HepG2 (cell line): ENCODE data around the gene SKIDA1. TPM values are rescaled to one million over a fixed set of nuclear protein-coding genes. Genes with fewer than 3 reads are reported as not detected.
A peak's percentile ranks its signal among the peaks of the same experiment; 100 is the strongest.

Source experiments
- FOSL1 ChIP-seq: sonication (generic); formaldehyde crosslinking; IDR thresholded peaks from 2 replicates; pipeline ENCODE4 v1.9.0; 2021; ENCODE audit warnings: missing genetic modification reagents, borderline replicate concordance
- GZF1 ChIP-seq: sonication (generic); formaldehyde crosslinking; IDR thresholded peaks from 2 replicates; pipeline ENCODE4 v1.5.1; 2020; ENCODE audit warnings: mild to moderate bottlenecking, missing genetic modification reagents
- HNRNPK ChIP-seq: fragments of 200-400 bp; formaldehyde crosslinking; IDR thresholded peaks from 2 replicates; pipeline ENCODE4 v1.6.1; 2018; ENCODE audit warnings: low read length, low read depth, moderate library complexity, mild to moderate bottlenecking; ENCODE audit not compliant: poor library complexity, severe bottlenecking
- JUN ChIP-seq: sonication (generic); formaldehyde crosslinking; IDR thresholded peaks from 2 replicates; pipeline ENCODE4 v1.4.0; 2020; ENCODE audit warnings: mild to moderate bottlenecking, missing genetic modification reagents
- MATR3 ChIP-seq: sonication (generic); formaldehyde crosslinking; IDR thresholded peaks from 2 replicates; pipeline ENCODE4 v1.4.0; 2020; ENCODE audit warnings: missing genetic modification reagents
- RORA ChIP-seq: sonication (generic); formaldehyde crosslinking; IDR thresholded peaks from 2 replicates; pipeline ENCODE4 v1.5.0; 2020; ENCODE audit warnings: mild to moderate bottlenecking, missing genetic modification reagents, moderate library complexity
- YEATS2 ChIP-seq: sonication (generic); formaldehyde crosslinking; IDR thresholded peaks from 2 replicates; pipeline ENCODE4 v1.4.0; 2020; ENCODE audit warnings: missing genetic modification reagents, borderline replicate concordance
- ZNF256 ChIP-seq: sonication (generic); formaldehyde crosslinking; conservative IDR thresholded peaks from 2 replicates; pipeline ENCODE4 v1.4.0; 2020; ENCODE audit warnings: missing genetic modification reagents
- polyA plus RNA-seq, 8 experiments: library from polyadenylated mRNA; depleted of rRNA in 3 of 8; stranded (reverse) in 7 of 8; unstranded in 1 of 8; fragments of >200 nt; fragmentation: Illumina TruSeq in 4 of 8; extraction: Trizol in 4 of 8; gene quantifications; 2 replicates each; pipeline versions ENCODE4 v1.2.1 to v1.2.3, GENCODE V29; 2011 to 2016; ENCODE audit warnings: low read depth in 4 of 8, missing spikeins in 1 of 8, mixed read lengths in 1 of 8; ENCODE audit not compliant: insufficient read depth in 1 of 8
- total RNA-seq, 5 experiments: library from RNA; depleted of rRNA; stranded (reverse); fragments of >200 nt; fragmentation: Illumina TruSeq; extraction: Trizol; gene quantifications; 2 replicates each; pipeline ENCODE4 v1.2.3, GENCODE V29; 2016; ENCODE audit warnings: low read depth in 1 of 5
- TF ChIP-seq, protein P1 (sequence below): sonication (generic); formaldehyde crosslinking; IDR thresholded peaks from 2 replicates; pipeline ENCODE4 v1.5.1; 2020; ENCODE audit warnings: missing genetic modification reagents, mild to moderate bottlenecking, borderline replicate concordance
- TF ChIP-seq, protein P2 (sequence below): sonication (generic); formaldehyde crosslinking; IDR thresholded peaks from 2 replicates; pipeline ENCODE4 v1.8.0; 2022; ENCODE audit warnings: mild to moderate bottlenecking, missing genetic modification reagents
- TF ChIP-seq, protein P3 (sequence below): IDR thresholded peaks from 2 replicates; pipeline ENCODE4 v1.6.1; 2016; ENCODE audit warnings: low read depth, missing genetic modification reagents, missing compliant biosample characterization
- TF ChIP-seq, protein P4 (sequence below): sonication (generic); formaldehyde crosslinking; IDR thresholded peaks from 2 replicates; pipeline ENCODE4 v1.5.1; 2020; ENCODE audit warnings: mild to moderate bottlenecking, missing genetic modification reagents, borderline replicate concordance

Gene SKIDA1
- total and polyA plus RNA-seq, 2 of the 13 experiments (the other 11 are each of a cell fraction or from before 2014, with no cell fraction given), result 0.73 to 1.5 TPM

DNA sequence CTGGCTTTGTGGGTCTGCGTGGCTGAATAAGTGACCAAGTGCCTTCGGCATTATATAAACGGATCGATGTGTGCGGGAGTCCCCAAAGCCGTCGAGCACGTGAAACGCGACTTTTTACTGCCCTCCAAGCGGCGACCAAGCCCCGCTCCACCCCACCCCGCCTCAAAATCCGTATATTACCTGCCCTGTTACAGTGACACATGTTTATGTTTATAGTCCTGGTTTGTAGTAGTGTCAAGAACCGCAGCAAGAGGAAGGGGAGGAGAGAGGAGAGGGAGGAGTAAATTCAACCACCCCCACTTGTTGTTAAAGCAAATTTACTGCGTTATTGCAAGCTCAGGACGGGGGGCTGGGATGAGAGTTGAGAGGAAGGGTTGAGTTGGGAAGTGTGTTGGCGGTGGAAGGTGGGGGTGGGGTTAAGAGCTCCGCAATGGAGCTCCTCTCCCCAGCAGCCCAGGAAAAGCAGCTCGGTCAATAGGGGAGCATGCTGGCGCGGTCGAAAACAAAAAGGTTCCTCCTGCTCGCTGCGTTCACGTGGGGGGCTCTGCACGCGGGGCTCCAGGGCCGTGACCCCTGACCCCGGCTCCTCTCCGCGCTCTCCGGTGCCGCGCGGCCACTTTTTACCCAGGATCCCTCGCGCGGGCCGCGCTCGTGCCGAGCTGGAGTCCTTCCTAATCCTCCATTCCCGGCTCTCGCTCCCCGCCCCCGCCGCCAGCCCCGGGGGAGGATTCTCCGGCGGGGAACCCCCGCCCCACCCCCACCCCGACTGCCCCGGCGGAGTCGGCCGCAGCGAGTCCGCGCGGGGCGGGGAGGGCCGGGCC, at the start of gene SKIDA1 (continued):
- TF ChIP-seq, protein P1, sequence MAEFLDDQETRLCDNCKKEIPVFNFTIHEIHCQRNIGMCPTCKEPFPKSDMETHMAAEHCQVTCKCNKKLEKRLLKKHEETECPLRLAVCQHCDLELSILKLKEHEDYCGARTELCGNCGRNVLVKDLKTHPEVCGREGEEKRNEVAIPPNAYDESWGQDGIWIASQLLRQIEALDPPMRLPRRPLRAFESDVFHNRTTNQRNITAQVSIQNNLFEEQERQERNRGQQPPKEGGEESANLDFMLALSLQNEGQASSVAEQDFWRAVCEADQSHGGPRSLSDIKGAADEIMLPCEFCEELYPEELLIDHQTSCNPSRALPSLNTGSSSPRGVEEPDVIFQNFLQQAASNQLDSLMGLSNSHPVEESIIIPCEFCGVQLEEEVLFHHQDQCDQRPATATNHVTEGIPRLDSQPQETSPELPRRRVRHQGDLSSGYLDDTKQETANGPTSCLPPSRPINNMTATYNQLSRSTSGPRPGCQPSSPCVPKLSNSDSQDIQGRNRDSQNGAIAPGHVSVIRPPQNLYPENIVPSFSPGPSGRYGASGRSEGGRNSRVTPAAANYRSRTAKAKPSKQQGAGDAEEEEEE (CRISPR knock-in tag), result peak; percentile 92; the same call in 1 of the 2 replicates
- TF ChIP-seq, protein P2, sequence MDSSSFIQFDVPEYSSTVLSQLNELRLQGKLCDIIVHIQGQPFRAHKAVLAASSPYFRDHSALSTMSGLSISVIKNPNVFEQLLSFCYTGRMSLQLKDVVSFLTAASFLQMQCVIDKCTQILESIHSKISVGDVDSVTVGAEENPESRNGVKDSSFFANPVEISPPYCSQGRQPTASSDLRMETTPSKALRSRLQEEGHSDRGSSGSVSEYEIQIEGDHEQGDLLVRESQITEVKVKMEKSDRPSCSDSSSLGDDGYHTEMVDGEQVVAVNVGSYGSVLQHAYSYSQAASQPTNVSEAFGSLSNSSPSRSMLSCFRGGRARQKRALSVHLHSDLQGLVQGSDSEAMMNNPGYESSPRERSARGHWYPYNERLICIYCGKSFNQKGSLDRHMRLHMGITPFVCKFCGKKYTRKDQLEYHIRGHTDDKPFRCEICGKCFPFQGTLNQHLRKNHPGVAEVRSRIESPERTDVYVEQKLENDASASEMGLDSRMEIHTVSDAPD, result peak; percentile 28; the same call in 1 of the 2 replicates
- TF ChIP-seq JUN (CRISPR knock-in tag) (peak; percentile 12; the same call in 1 of the 2 replicates), RORA (CRISPR knock-in tag) (no peak), MATR3 (CRISPR knock-in tag) (no peak), GZF1 (CRISPR knock-in tag) (no peak; the same call in 1 of the 2 replicates), FOSL1 (CRISPR knock-in tag) (no peak), HNRNPK (peak; percentile 92), YEATS2 (CRISPR knock-in tag) (peak; percentile 65), ZNF256 (CRISPR knock-in tag) (0 out of 2 replicates have a peak, but pooled peaks have one; percentile 14)
- TF ChIP-seq, protein P3, sequence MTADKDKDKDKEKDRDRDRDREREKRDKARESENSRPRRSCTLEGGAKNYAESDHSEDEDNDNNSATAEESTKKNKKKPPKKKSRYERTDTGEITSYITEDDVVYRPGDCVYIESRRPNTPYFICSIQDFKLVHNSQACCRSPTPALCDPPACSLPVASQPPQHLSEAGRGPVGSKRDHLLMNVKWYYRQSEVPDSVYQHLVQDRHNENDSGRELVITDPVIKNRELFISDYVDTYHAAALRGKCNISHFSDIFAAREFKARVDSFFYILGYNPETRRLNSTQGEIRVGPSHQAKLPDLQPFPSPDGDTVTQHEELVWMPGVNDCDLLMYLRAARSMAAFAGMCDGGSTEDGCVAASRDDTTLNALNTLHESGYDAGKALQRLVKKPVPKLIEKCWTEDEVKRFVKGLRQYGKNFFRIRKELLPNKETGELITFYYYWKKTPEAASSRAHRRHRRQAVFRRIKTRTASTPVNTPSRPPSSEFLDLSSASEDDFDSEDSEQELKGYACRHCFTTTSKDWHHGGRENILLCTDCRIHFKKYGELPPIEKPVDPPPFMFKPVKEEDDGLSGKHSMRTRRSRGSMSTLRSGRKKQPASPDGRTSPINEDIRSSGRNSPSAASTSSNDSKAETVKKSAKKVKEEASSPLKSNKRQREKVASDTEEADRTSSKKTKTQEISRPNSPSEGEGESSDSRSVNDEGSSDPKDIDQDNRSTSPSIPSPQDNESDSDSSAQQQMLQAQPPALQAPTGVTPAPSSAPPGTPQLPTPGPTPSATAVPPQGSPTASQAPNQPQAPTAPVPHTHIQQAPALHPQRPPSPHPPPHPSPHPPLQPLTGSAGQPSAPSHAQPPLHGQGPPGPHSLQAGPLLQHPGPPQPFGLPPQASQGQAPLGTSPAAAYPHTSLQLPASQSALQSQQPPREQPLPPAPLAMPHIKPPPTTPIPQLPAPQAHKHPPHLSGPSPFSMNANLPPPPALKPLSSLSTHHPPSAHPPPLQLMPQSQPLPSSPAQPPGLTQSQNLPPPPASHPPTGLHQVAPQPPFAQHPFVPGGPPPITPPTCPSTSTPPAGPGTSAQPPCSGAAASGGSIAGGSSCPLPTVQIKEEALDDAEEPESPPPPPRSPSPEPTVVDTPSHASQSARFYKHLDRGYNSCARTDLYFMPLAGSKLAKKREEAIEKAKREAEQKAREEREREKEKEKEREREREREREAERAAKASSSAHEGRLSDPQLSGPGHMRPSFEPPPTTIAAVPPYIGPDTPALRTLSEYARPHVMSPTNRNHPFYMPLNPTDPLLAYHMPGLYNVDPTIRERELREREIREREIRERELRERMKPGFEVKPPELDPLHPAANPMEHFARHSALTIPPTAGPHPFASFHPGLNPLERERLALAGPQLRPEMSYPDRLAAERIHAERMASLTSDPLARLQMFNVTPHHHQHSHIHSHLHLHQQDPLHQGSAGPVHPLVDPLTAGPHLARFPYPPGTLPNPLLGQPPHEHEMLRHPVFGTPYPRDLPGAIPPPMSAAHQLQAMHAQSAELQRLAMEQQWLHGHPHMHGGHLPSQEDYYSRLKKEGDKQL (CRISPR knock-in tag), result peak; percentile 57; the same call in 1 of the 2 replicates
- TF ChIP-seq, protein P4, sequence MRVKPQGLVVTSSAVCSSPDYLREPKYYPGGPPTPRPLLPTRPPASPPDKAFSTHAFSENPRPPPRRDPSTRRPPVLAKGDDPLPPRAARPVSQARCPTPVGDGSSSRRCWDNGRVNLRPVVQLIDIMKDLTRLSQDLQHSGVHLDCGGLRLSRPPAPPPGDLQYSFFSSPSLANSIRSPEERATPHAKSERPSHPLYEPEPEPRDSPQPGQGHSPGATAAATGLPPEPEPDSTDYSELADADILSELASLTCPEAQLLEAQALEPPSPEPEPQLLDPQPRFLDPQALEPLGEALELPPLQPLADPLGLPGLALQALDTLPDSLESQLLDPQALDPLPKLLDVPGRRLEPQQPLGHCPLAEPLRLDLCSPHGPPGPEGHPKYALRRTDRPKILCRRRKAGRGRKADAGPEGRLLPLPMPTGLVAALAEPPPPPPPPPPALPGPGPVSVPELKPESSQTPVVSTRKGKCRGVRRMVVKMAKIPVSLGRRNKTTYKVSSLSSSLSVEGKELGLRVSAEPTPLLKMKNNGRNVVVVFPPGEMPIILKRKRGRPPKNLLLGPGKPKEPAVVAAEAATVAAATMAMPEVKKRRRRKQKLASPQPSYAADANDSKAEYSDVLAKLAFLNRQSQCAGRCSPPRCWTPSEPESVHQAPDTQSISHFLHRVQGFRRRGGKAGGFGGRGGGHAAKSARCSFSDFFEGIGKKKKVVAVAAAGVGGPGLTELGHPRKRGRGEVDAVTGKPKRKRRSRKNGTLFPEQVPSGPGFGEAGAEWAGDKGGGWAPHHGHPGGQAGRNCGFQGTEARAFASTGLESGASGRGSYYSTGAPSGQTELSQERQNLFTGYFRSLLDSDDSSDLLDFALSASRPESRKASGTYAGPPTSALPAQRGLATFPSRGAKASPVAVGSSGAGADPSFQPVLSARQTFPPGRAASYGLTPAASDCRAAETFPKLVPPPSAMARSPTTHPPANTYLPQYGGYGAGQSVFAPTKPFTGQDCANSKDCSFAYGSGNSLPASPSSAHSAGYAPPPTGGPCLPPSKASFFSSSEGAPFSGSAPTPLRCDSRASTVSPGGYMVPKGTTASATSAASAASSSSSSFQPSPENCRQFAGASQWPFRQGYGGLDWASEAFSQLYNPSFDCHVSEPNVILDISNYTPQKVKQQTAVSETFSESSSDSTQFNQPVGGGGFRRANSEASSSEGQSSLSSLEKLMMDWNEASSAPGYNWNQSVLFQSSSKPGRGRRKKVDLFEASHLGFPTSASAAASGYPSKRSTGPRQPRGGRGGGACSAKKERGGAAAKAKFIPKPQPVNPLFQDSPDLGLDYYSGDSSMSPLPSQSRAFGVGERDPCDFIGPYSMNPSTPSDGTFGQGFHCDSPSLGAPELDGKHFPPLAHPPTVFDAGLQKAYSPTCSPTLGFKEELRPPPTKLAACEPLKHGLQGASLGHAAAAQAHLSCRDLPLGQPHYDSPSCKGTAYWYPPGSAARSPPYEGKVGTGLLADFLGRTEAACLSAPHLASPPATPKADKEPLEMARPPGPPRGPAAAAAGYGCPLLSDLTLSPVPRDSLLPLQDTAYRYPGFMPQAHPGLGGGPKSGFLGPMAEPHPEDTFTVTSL (CRISPR knock-in tag), result 0 out of 2 replicates have a peak, but pooled peaks have one; percentile 15
